ENCODE results near the gene OR56A5. TPM values are rescaled to one million over a fixed set of nuclear protein-coding genes. Genes with fewer than 3 reads are reported as not detected.

The OR56A5 gene
- total RNA-seq, 1 experiment from 2014 or later = not detected

DNA sequence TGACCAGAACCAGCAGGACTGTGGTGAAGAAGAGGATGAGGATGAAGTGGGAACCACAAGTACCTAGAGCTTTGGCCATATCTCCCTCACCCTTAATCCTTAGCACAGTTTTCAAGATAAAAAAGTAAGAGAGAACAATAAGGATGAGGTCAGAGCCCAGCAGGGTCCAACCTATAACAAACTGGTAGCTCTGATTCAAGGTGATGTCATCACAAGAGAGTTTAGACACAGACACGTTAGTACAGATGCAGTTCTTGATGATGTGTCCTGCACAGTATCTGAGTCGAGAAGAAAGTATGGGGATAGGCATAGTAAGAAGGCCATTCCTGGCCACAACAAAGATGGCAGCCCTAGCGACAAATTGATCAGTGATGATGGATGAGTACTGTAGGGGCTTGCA is 586 bp downstream of the OR56A5 start:
- Histone ChIP-seq H3K18ac (ENCODE audit: insufficient read length, low read depth, low read length) (no peak overlapping the region), H3K4me1 (ENCODE audit: insufficient read depth, low read length) (no peaks in the 10 kb centered on the region), H2BK5ac (ENCODE audit: insufficient read length, low read length) (no peak overlapping the region), H4K8ac (replicated peaks; ENCODE audit: insufficient read length, low read depth, low read length) (no peak overlapping the region), H3K9me3 (ENCODE audit: control insufficient read depth, low read depth, low read length) (no peaks in the 10 kb centered on the region), H3K56ac (ENCODE audit: insufficient read length, low read depth, low read length) (no peak overlapping the region), H3T11ph (ENCODE audit: low read length) (no peak overlapping the region), H3K23me2 (ENCODE audit: insufficient read length, low read depth, low read length, poor library complexity, severe bottlenecking) (no peaks in the 10 kb centered on the region), H3K79me1 (ENCODE audit: insufficient read depth, low read depth, low read length, poor library complexity, severe bottlenecking) (no peaks in the 10 kb centered on the region), H3K79me2 (ENCODE audit: insufficient read depth, low read length) (no peaks in the 10 kb centered on the region), H3K4me2 (ENCODE audit: insufficient read depth, insufficient read length, low read length) (no peak overlapping the region), H2AK5ac (ENCODE audit: insufficient read length, low read length) (no peak overlapping the region), H4K5ac (ENCODE audit: insufficient read length, low read depth, low read length) (no peak overlapping the region), H3K23ac (ENCODE audit: insufficient read length, low read depth, low read length) (no peak overlapping the region), H2BK120ac (ENCODE audit: low read depth, low read length, poor library complexity, severe bottlenecking) (no peak overlapping the region), H3K4ac (ENCODE audit: low read depth, low read length) (no peak overlapping the region), H3K27me3 (ENCODE audit: insufficient read depth, low read length) (no peaks in the 10 kb centered on the region), H4K20me1 (ENCODE audit: control insufficient read depth, insufficient read depth, insufficient read length) (no peaks in the 10 kb centered on the region), H2BK15ac (ENCODE audit: low read depth, low read length) (no peak overlapping the region), H3K9ac (ENCODE audit: extremely low read depth, insufficient read length, low read length) (no peak overlapping the region), H2BK12ac (ENCODE audit: insufficient read length, low read depth, low read length) (no peak overlapping the region), H3K14ac (ENCODE audit: insufficient read depth, low read length) (no peak overlapping the region), H2AFZ (ENCODE audit: low read length) (no peak overlapping the region), H2BK20ac (ENCODE audit: low read depth, low read length, poor library complexity, severe bottlenecking) (no peak overlapping the region), H3K27ac (ENCODE audit: insufficient read length, low read depth, low read length) (no peak overlapping the region), H4K91ac (ENCODE audit: insufficient read length, low read depth, low read length) (no peak overlapping the region)
- Mint-ChIP-seq H3K4me3 (no peak overlapping the region), H3K9me3 (peaks cover 12 to 17% of the 10 kb centered on the region in 2 experiments), H3K4me1 (no peaks in the 10 kb centered on the region), H3K27me3 (ENCODE audit: low read depth) (peaks cover 3% of the 10 kb centered on the region; the same call in 1 of the 2 replicates), H3K36me3 (ENCODE audit: insufficient read depth in 1 of 3, low read depth in 3 of 3) (peaks cover 0 to 11% (median 4%) of the 10 kb centered on the region in 3 experiments; a peak in 4 of 7 replicates), H3K27ac (no peak overlapping the region)
- TF ChIP-seq, protein P1, sequence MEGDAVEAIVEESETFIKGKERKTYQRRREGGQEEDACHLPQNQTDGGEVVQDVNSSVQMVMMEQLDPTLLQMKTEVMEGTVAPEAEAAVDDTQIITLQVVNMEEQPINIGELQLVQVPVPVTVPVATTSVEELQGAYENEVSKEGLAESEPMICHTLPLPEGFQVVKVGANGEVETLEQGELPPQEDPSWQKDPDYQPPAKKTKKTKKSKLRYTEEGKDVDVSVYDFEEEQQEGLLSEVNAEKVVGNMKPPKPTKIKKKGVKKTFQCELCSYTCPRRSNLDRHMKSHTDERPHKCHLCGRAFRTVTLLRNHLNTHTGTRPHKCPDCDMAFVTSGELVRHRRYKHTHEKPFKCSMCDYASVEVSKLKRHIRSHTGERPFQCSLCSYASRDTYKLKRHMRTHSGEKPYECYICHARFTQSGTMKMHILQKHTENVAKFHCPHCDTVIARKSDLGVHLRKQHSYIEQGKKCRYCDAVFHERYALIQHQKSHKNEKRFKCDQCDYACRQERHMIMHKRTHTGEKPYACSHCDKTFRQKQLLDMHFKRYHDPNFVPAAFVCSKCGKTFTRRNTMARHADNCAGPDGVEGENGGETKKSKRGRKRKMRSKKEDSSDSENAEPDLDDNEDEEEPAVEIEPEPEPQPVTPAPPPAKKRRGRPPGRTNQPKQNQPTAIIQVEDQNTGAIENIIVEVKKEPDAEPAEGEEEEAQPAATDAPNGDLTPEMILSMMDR (conservative IDR thresholded peaks at IDR 0.05) = no peak
- no CpG with 5 or more reads among the region's 3 CpGs for WGBS (ENCODE audit: extremely low coverage, insufficient read length, low lambda C conversion rate)
- DNase-seq = no peak

All from H9 (cell line).